Heart left ventricle (tissue), 13 donors: ENCODE measurements around the gene FABP3.

Source experiments
- POLR2A ChIP-seq, 2 donors: fragments of 450-650 bp; IDR thresholded peaks; one replicate each; pipeline ENCODE4 v1.6.1; 2017; ENCODE audit warnings: antibody characterized with exemption in 2 of 2, mild to moderate bottlenecking in 2 of 2, moderate library complexity in 2 of 2
- TF ChIP-seq, protein P1 (sequence below), 12 donors: fragments of 200-600 bp; sonication (generic) in 4 of 12; IDR thresholded peaks; one replicate each; pipeline versions ENCODE4 v1.5.0 to v1.8.0; 2018 to 2022; ENCODE audit warnings: antibody characterized with exemption in 12 of 12, mild to moderate bottlenecking in 5 of 12
- donor health status: ischemic (EF 13 %, LVEDD 7.1; RV severe dilation, severe dysfunction).
- donor health status: DM: no; HTN: yes; CAD: no.
- donor health status: DM: no; HTN: no; CAD: no.
- donor health status: ischemic (EF 25% LVEDD 6.9; RV normal size, moderate dysfunction).
- donor health status: ischemic (EF 25% LVEDD 5.7; RV mildly dilated, moderate dysfunction).
- donor health status: ischemic (EF 35%, LVEDD 5.7; RV mildly dilated, moderate dysfunction).
- donor health status: nonischemic (EF 11% LVEDD 7.7; RV severe dilation, severe dysfunction).
- donor health status: DM: yes; HTN: yes; CAD: no.
- donor health status: PGD.
- donor health status: ischemic (EF 29% LVEDD 5.4; RV normal size, mild dysfunction).
- donor health status: nonischemic (EF 23%, LVEDD 6.1; RV moderate dilation, normal function).

GRCh38 chr1:31335007-31335406 lies 37.9 kb downstream of the FABP3 start:
- TF ChIP-seq, protein P1, sequence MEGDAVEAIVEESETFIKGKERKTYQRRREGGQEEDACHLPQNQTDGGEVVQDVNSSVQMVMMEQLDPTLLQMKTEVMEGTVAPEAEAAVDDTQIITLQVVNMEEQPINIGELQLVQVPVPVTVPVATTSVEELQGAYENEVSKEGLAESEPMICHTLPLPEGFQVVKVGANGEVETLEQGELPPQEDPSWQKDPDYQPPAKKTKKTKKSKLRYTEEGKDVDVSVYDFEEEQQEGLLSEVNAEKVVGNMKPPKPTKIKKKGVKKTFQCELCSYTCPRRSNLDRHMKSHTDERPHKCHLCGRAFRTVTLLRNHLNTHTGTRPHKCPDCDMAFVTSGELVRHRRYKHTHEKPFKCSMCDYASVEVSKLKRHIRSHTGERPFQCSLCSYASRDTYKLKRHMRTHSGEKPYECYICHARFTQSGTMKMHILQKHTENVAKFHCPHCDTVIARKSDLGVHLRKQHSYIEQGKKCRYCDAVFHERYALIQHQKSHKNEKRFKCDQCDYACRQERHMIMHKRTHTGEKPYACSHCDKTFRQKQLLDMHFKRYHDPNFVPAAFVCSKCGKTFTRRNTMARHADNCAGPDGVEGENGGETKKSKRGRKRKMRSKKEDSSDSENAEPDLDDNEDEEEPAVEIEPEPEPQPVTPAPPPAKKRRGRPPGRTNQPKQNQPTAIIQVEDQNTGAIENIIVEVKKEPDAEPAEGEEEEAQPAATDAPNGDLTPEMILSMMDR (IDR thresholded peaks at IDR 0.05): peak; percentile 17 to 59 (median 38)
- no peak for TF ChIP-seq POLR2A (IDR thresholded peaks at IDR 0.05)
